NCI-H2081 treated with DMSO at 0.1 percent for 48 hours (cell line): ENCODE results near the gene PCGF1.
"Not testable (repeated sequence)": the region's sequence is repeated elsewhere in the genome, so short reads cannot be mapped to it uniquely, and the experiment has no call there.

Experiments
- DNase-seq: peaks from one replicate; lab custom pipeline; 2025; lab: John Stamatoyannopoulos, UW

Gene PCGF1

GRCh38 chr2:74499267-74499939 is 8.1 kb downstream of the PCGF1 start, which contains the start of gene LBX2:
Gene LBX2, minus strand, starts transcription at chr2:74499603. Its CDS starts 66 bp downstream, at chr2:74499537.
- no peak for DNase-seq

DNA sequence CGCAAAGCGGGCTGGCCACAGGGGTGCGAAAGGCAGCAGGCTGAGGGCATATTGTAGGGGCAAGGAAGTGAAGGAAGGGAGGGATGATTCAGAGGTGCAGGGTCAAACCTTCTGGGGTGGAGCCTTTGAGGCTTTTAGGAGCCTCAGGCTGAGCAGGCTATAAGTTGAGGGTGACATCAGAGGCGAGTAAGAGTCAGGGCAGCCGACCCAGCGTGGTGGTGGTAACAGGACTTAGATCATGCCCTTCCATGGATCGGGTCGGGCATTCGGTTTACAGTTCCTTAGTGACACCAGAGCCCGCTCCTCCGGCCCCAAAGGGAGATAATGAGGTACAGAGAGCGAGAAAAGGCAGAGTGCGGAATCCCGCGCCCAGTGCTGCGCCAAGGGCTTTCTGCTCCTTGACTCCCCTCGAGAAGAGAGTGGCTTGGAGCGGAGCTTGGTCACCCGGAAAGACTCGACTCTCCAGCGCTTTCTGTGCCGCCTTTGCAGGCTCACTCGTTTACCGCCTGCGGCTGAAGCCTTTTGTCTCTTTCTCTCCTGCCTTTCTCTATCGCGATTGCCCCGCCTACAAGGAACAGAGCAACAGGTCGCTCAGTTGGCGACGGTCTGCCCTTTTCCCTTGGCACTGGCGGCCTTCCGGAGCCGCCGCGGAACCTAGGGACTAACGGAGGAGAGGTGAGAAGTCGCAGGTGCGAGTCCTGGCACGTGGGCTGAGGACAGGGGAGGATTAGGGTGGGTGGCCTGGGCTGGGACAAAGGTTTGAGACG is 8.8 kb downstream of the PCGF1 start:
- no peak for DNase-seq

- DNase-seq: no peak
Measured at GRCh38 chr2:74497777-74498499, 9.6 kb downstream of the PCGF1 start.

- DNase-seq: no peak
Measured at GRCh38 chr2:74496997-74497776, 10.3 kb downstream of the PCGF1 start.

GRCh38 chr2:74495440-74495839 is 12.1 kb downstream of the PCGF1 start:
- DNase-seq: no peak

GRCh38 chr2:74493546-74493945 is 13.9 kb downstream of the PCGF1 start:
- no peak for DNase-seq

DNA sequence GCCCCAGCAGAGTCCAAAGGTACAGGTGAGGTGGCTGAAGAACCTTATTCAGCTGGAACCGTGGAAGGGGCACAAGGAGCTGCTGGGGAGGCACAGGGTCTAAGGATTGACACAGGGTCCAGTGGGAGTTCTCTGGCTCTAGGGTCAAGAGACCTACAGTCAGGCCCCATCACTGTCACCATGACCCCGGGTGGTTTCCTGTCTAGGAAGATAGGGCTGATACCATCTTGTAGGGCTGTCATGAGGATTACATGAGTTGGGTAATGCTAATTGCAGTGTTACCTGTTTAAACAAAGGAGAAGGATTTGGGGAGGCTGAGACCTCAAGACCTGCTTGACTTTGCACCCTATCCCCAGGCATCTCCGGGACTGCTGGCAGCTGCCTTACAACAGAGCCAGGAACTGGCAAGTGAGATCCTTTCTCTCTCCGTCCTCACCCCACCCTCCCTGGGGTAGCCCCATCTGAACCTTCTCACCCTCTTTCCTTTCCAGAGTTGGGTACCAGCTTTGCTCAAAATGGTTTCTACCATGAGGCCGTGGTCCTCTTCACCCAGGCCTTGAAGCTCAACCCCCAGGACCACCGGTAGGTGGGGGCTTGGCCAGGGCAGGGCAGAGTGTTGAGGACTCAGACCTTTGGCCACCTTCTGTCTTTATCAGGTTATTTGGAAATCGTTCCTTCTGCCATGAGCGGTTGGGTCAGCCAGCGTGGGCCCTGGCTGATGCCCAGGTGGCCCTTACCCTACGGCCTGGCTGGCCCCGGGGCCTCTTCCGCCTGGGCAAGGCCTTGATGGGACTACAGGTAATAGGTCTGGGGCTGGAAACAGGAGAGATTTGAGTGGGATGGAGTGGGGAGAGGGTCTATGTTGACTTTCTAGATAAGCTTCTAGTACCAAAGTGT is 15.6 kb downstream of the PCGF1 start:
- no peak for DNase-seq

- no peak for DNase-seq
Measured at GRCh38 chr2:74489906-74490305, 17.6 kb downstream of the PCGF1 start.

- no peak for DNase-seq
Measured at GRCh38 chr2:74488643-74489481, 18.6 kb downstream of the PCGF1 start.

- no peak for DNase-seq
Measured at GRCh38 chr2:74486141-74486540, 21.4 kb downstream of the PCGF1 start.

- not testable (repeated sequence) for DNase-seq
Measured at GRCh38 chr2:74483675-74484164, 23.8 kb downstream of the PCGF1 start.

DNA sequence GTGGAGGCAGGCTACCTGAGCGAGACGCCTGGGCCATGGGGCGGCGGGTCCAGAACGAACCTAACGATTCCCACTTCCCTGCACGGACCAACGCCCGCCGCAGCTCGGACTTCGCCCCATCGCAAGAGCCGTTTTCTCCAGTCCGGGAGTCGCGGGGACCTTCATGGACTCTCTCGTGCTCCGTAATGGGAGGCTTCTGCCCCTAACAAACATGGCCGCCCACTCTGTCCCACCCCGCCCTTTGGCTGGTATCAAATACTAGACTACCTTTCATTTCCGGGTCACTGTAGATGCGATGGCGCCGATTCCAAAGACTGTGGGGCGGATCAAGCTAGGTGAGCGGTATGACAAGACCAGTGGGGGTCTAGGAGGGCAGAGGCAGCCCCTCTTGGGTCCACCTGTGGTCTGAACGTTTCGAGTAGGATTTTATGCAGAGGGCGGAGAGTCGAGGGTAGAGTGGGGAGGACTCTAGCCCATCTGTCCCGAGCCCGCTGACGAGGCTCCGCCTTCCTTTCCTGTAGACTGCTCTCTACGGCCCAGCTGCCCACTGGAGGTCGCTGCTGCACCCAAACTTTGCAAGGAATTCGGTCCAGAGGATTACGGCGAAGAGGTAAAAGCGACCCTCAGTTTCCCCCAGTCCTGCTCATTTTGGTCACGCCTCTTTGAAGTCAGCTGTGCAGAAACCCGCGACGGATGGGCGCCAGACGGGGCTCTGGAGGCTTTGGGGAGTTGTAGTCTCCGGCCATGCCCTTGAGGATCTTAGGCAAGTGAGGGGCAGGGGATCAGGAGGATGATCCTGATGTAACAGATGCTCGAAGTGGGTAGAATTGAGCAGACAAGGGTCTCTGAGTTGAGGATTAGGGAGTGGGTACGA is 24.5 kb downstream of the PCGF1 start, which contains the start of the genes CCDC142 and TTC31:
Gene CCDC142 (minus strand): TSS at position 198 of the 874 bp plus-strand sequence. CDS start 161 bp downstream, at position 37.
Gene TTC31 (plus strand): TSS at position 281 of the 874 bp plus-strand sequence. CDS start 15 bp downstream, at position 296.
- peak; percentile 83 for DNase-seq

DNA sequence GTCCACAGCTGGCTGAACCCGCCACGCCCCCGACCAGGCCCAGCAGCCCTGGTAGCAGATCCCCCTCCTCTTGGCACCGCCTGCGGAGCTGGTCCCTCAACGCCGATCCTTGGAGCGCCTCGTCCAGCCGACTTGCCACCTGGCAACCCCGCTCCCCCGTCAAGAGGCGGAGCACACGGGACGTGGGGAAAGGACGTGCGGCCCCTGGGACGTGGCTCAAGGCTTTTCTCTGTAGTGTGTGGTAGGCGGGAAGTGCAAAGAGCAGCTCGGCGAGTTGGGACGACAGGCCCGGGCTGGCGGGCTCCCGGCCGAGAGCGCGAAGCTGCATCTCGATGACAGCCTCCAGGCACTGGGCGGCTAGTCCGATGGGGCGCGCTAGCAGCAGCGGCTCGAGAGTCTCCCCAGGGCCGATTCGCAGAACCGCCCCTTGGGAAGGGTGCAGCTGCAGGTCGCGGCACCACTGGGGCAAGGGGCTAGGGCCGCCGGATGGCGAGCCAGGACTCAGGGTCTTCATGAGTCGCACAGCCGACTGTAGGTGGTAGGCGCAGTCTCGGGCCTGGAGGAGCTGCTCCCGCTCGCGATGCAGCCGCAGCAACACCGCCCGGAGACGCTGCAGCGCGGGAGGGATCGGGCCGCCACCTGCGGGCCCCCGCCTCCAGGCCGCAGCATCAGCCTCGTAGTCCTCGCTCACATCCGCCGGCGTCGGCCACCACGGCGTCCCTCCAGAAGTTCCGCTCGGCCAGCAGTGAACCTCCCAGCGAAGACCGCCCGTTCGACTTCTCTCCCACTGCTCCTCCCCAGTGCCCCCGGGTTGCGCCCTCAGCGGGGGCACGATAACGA is 25.3 kb downstream of the PCGF1 start:
- no peak for DNase-seq

DNA sequence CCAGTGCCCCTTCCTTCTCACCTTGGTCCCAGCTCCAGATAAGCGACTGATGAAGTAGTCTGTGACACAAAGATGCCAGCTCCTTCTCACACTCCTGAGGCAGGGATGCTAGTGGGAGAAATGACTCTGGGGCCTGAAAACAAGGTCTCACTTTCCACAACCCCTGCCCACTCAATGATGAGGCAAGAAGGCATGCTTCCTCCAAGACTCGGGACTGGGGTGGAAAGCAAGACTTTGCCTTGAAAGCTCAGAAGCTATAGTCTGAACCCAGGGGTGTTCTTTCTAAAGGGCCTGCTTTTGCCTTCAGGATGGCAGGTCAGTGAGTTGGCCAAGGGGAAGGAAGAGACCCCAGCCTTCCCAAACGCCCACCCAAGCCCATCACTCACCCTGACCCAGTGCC is 26.1 kb downstream of the PCGF1 start:
- no peak for DNase-seq

DNA sequence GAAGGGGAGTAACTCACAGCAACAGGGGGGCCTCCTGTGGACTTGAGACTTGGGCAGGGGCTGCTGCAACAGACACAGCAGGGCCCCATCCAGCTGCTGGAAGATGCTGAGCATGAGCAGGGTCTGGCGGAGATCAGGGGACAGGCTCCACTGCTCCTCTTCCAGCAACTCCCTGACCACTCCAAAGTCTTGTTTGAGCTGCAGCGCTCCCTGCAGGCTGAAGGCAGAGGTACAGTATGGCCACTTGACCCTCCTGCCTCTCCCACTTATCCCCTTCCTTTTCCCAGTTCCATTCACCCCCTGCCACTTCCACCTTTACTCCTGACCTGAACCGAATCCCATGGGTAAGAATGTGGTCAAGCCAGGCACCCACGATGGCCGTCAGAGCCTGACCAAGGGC is 32.6 kb downstream of the PCGF1 start:
- no peak for DNase-seq

DNA sequence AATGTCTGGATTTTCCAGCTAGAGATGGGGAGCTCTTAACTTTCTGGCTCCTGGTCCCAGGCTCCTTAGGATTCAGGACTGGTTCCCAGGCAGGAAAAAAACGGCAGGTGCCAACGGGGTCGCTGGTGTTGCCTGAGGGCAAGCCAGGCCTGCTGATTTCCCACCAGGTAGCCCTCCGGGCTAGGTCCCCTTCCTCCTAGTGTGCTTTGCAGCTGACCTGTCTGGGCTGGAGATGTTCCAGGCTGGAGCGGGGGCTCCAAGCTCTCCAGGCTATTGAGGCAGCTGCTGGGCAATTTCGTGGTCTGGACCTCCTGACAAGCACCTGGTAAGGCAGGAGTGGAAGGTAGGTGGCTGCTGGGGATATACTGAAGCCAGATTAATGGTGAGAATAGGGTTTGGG is 33.0 kb downstream of the PCGF1 start:
- no peak for DNase-seq

DNA sequence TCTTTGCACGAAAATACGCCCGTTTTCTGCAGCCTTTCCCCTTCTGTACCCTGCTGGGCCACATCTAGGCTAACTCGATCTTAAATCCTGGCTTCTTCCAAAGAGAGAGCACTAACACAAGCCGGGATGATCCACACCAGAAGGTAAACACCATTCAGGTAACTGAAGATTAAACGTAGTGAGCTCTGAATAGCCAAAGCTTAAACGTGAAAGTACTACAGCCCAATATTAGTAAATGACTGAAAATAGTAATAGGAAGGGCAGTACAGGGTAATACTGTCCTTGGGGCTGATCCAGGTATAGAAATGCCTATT is 34.6 kb downstream of the PCGF1 start:
- no peak for DNase-seq
